Erythroblast (primary cell): ENCODE measurements around the gene PPP2R5C.

ENCODE experiments used
- GATA1 ChIP-seq: IDR thresholded peaks from 2 replicates; pipeline ENCODE4 v1.6.1; 2011; ENCODE audit warnings: low read depth, mild to moderate bottlenecking, control low read depth, low read length, moderate library complexity
- POLR2A ChIP-seq: IDR thresholded peaks from 2 replicates; pipeline ENCODE4 v1.6.1; 2011; ENCODE audit warnings: mild to moderate bottlenecking, low read length

DNA sequence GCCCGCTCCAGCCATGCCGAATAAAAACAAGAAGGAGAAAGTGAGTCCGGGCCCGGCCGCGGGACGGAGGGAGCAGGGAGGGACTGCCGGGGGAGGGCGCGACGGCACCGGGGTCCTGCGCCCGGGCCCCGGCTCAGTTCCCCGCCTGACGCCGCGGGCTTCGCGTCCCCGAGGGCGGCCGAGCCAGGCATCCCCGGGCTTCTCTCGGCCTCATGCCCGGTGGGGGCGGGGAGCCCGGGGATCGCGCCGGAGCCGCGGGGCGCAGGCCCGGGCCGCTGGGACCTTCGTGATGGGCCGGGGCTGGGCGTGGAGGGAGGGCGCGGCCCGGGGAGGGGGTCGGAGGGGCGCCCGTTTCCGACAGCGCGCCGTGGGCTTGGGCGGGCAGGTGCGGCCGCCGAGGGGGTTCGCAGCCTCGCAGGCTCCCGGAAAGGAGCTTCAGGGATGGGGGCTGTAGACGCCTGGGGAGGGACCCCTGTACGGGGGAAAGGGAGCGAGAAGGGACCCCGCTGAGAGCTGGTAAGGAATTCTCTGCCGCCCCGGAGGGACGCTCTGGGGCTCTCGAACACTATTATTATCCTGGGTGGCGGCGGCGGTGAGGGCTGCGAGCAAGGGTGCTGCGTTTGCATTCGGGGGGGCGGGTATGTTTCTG lies 496 bp downstream of the PPP2R5C start:
- TF ChIP-seq POLR2A = no peak
- no peak for TF ChIP-seq GATA1
